ENCODE results near the gene ABCF2. TPM values are rescaled to one million over a fixed set of nuclear protein-coding genes. Genes with fewer than 3 reads are reported as not detected.

Gene ABCF2
- polyA plus RNA-seq, 3 donors = 11.3 to 32.4 (median 20.1) TPM

GRCh38 chr7:151168003-151168786, 58.8 kb downstream of the ABCF2 start:
- WGBS, 3 donors = 2% methylated on average over 32 to 52 of the region's 52 CpGs
- H3K27ac ChIP-seq (ENCODE audit: low read depth, low read length) = no peak overlapping the region

DNA sequence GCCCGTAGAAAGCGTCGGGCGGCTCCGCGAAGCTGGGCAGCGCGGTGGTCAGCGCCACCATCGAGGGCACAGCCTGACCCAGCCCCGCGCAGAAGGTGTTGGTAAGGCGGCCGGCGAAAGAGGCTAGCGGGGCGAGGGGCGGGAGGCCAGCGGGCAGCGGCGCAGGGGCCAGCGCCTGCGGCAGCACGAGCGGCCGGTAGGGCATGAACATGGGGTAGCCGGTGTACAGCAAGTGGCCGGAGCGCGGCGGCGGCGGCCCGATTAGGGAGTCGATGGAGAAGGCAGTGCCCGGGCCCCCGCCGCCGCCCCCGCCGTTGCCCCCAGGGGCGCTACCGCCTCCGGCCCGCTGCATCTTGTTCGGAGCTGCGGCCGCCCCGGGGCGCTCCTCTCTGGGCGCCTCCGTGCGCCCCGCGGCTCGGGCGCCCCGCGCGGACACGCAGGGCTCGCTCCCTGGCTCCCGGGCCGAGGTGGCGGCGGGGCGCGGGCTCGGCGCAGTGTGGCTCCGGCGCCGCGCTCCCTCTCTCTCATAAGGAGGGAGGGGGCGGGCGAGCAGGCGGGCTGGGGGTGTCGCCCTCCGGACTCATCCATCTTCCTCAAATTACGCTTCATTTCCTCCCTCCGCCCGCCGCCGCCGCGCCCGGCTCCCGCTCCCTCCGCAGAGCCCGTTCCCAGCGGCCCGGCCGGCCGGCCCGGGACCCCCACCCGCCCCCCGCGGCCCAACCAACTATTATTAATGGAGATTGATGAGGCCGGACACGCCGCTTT, 59.6 kb downstream of the ABCF2 start, which contains the start of gene GBX1:
Gene GBX1 (minus strand): TSS at position 498 of the 765 bp plus-strand sequence. CDS start 146 bp downstream, at position 352.
- H3K27ac ChIP-seq (ENCODE audit: low read depth, low read length) = no peak within 1 kb of the TSS
- WGBS, 3 donors = 1% methylated on average over 57 to 100 of the region's 101 CpGs

- H3K27ac ChIP-seq (ENCODE audit: low read depth, low read length) = no peak overlapping the region
- WGBS, 3 donors = 11 to 16% (median 12%) methylated on average over 30 to 31 of the region's 31 CpGs
Observed at GRCh38 chr7:151166629-151167196, 60.3 kb downstream of the ABCF2 start.

Other genes starting within 250 kb of the ABCF2 start
- 1 to 10 TPM in 1 of 3 donors, under 1 TPM in 2; 0.19 to 3.4 (median 0.22) TPM for gene KCNH2, start 248.9 kb downstream of the ABCF2 start, polyA plus RNA-seq
- 10 to 100 TPM in 2 of 3 donors, 1 to 10 TPM in 1; 4.1 to 36.9 (median 23.3) TPM for gene NOS3, start 236.2 kb downstream of the ABCF2 start, polyA plus RNA-seq
- gene ATG9B, start 202.7 kb downstream of the ABCF2 start, polyA plus RNA-seq = 1 to 10 TPM in 1 of 3 donors, under 1 TPM in 2; 0.11 to 2.1 (median 0.37) TPM
- gene ABCB8, start 198.8 kb downstream of the ABCF2 start, polyA plus RNA-seq = 10 to 100 TPM; 11.2 to 24.0 (median 14.6) TPM
- 1 to 10 TPM; 1.3 to 7.6 (median 2.8) TPM for gene ASIC3, start 178.7 kb downstream of the ABCF2 start, polyA plus RNA-seq
- gene CDK5, start 169.3 kb downstream of the ABCF2 start, polyA plus RNA-seq = 1 to 10 TPM; 5.9 to 9.1 (median 7.8) TPM
- 10 to 100 TPM; 63.7 to 73.3 (median 64.8) TPM for gene SLC4A2, start 167.6 kb downstream of the ABCF2 start, polyA plus RNA-seq
- 100 to 1,000 TPM in 1 of 3 donors, 10 to 100 TPM in 2; 53.0 to 104 (median 91.8) TPM for gene FASTK, start 146.4 kb downstream of the ABCF2 start, polyA plus RNA-seq
- 10 to 100 TPM; 33.3 to 56.8 (median 44.0) TPM for gene TMUB1, start 143.7 kb downstream of the ABCF2 start, polyA plus RNA-seq
- 10 to 100 TPM; 35.9 to 67.0 (median 51.9) TPM for gene AGAP3, start 140.7 kb downstream of the ABCF2 start, polyA plus RNA-seq
- gene GBX1, start 59.5 kb downstream of the ABCF2 start, polyA plus RNA-seq = not detected
- gene ASB10, start 40.0 kb downstream of the ABCF2 start, polyA plus RNA-seq = not detected
- not detected for gene H2BK1, start 16.7 kb downstream of the ABCF2 start, polyA plus RNA-seq
- 10 to 100 TPM in 2 of 3 donors, 1 to 10 TPM in 1; 9.9 to 19.1 (median 10.9) TPM for gene CHPF2, start 5.3 kb upstream of the ABCF2 start, polyA plus RNA-seq
- gene SMARCD3, start 21.5 kb upstream of the ABCF2 start, polyA plus RNA-seq = 10 to 100 TPM; 10.8 to 44.8 (median 32.2) TPM
- 10 to 100 TPM; 25.0 to 40.6 (median 29.1) TPM for gene NUB1, start 114.6 kb upstream of the ABCF2 start, polyA plus RNA-seq
- 10 to 100 TPM in 2 of 3 donors, 1 to 10 TPM in 1; 1.3 to 20.0 (median 13.6) TPM for gene WDR86, start 182.8 kb upstream of the ABCF2 start, polyA plus RNA-seq
- under 1 TPM in 2 of 3 donors, not detected in 1; 0.34 to 0.68 TPM for gene CRYGN, start 212.9 kb upstream of the ABCF2 start, polyA plus RNA-seq